Astrocyte (in vitro differentiated cells and primary cell): ENCODE measurements around the gene CHST15.

Experiments used
- EZH2 ChIP-seq: IDR thresholded peaks from 2 replicates; pipeline ENCODE4 v1.6.1; 2012; ENCODE audit warnings: mild to moderate bottlenecking, low read length, inconsistent platforms; ENCODE audit not compliant: insufficient read depth
- TF ChIP-seq, protein P1 (sequence below): IDR thresholded peaks from 2 replicates; pipeline ENCODE4 v1.5.1; 2011; ENCODE audit warnings: low read depth, mild to moderate bottlenecking, inconsistent platforms, low read length, moderate library complexity; ENCODE audit not compliant: insufficient read depth

DNA sequence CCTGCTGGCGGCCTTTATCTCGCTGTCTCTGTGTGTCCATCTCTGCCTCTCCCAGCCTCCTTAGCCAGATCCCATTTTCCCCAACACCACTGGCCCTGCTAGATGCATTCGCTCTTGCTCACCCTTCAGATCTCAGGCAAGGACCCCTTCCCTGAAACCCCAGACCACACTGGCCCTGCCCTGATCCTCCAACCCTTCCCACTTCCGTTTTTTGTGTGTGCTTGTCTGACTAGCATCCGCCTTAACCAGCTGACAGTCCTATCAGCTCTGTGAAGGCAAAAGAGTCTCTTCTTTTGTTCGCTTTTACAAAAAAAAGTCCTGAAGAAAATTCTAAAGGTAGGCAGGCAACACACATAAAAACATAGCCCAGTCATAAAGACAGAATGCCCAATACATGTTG lies 28.7 kb downstream of the CHST15 start:
- TF ChIP-seq, protein P1, sequence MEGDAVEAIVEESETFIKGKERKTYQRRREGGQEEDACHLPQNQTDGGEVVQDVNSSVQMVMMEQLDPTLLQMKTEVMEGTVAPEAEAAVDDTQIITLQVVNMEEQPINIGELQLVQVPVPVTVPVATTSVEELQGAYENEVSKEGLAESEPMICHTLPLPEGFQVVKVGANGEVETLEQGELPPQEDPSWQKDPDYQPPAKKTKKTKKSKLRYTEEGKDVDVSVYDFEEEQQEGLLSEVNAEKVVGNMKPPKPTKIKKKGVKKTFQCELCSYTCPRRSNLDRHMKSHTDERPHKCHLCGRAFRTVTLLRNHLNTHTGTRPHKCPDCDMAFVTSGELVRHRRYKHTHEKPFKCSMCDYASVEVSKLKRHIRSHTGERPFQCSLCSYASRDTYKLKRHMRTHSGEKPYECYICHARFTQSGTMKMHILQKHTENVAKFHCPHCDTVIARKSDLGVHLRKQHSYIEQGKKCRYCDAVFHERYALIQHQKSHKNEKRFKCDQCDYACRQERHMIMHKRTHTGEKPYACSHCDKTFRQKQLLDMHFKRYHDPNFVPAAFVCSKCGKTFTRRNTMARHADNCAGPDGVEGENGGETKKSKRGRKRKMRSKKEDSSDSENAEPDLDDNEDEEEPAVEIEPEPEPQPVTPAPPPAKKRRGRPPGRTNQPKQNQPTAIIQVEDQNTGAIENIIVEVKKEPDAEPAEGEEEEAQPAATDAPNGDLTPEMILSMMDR: no peak
- TF ChIP-seq EZH2: no peak
